Measurements from ENCODE around the gene HTR1A.

HTR1A gene

DNA sequence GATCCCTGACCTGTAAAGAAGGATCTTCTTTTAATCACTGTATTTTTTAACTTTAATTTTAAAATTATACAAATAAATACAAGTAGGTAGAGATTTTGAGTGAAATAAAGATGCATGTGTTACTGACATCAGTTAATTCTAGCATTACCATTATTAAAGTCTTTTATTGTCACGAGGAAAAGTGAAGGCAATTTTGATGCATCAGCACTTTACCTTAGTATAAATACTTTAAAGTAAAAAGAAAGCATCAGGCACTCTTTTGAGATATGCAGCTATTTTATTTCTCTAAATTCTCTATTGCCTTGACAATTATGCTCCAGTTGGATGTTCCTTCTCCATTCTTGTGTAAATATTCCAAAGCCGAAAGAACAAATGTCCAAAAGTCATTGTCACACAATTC is 4.6 kb downstream of the HTR1A start:
- in situ Hi-C loops (cut with HindIII; ENCODE audit: low sequenced_read_pairs) = no loop called here
- TF ChIP-seq, protein P1, sequence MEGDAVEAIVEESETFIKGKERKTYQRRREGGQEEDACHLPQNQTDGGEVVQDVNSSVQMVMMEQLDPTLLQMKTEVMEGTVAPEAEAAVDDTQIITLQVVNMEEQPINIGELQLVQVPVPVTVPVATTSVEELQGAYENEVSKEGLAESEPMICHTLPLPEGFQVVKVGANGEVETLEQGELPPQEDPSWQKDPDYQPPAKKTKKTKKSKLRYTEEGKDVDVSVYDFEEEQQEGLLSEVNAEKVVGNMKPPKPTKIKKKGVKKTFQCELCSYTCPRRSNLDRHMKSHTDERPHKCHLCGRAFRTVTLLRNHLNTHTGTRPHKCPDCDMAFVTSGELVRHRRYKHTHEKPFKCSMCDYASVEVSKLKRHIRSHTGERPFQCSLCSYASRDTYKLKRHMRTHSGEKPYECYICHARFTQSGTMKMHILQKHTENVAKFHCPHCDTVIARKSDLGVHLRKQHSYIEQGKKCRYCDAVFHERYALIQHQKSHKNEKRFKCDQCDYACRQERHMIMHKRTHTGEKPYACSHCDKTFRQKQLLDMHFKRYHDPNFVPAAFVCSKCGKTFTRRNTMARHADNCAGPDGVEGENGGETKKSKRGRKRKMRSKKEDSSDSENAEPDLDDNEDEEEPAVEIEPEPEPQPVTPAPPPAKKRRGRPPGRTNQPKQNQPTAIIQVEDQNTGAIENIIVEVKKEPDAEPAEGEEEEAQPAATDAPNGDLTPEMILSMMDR (IDR thresholded peaks at IDR 0.05; ENCODE audit: low read depth, low read length, missing control alignments) = no peak
- no peak for DNase-seq (ENCODE audit: low read depth)
- H3K4me3 ChIP-seq (ENCODE audit: low read depth, low read length) = no peak overlapping the region

DNA sequence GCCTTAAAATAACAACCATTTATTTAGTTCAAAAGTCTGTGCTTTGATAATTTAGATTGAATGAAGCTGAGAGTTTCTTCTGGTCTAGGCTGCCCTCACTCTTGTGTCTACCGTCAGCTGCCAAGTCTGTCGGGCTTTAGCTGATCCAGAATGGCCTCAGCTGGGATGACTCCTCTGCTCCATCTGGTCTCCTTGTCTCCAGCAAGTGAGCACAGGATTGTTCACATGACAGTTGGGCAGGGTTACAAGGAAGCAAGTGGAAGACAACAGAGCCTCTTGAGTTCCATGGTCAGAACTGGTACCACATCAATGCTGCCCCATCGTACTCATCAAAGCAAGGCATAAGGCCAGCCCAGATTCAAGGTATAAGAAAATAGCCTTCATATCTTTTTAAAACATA is 9.0 kb downstream of the HTR1A start:
- in situ Hi-C loops (cut with HindIII; ENCODE audit: low sequenced_read_pairs) = no loop called here
- DNase-seq (ENCODE audit: low read depth) = no peak
- TF ChIP-seq, protein P1 (IDR thresholded peaks at IDR 0.05; ENCODE audit: low read depth, low read length, missing control alignments) = no peak
- H3K4me3 ChIP-seq (ENCODE audit: low read depth, low read length) = no peak overlapping the region

DNA sequence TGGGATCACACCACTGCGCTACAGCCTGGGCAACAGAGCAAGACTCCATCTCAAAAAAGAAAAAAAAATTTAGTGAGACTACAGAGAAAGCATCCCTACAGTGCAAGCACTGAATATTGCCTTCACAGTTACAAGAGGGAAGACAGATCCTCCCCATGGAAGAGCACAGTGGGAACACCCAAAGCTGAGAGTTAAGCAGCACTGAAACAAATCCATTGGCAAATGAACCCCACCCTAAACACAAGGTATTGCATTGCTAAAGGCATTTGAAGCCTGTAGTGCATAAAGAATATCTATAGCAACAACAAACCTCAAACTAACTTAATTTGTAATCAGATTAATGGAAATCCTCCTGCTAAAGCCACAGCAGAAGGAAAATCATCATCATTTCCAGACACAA is 27.1 kb downstream of the HTR1A start:
- H3K4me3 ChIP-seq (ENCODE audit: low read depth, low read length) = no peak overlapping the region
- DNase-seq (ENCODE audit: low read depth) = no peak
- in situ Hi-C loops (cut with HindIII; ENCODE audit: low sequenced_read_pairs) = no loop called here
- TF ChIP-seq, protein P1 (IDR thresholded peaks at IDR 0.05; ENCODE audit: low read depth, low read length, missing control alignments) = no peak

DNA sequence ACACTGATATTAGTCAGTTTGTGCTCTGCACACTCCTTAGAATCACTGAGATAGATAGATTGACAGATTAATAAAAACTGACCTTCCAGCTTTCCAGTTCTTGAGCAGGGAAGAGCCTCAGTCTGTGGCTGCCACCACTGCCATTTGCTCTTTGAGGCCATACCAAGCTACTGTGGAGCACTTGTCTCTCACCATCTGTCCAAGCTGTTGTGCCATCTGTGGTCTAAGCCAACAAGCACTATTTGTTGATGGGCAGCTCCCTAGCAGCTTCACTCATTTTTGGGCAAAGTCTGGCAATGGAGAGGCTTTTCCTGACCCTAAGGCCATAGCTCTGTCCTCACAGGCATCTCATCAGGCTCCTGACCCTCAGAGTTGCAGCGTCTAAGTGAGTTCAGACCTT is 30.4 kb downstream of the HTR1A start:
- H3K4me3 ChIP-seq (ENCODE audit: low read depth, low read length) = no peak overlapping the region
- TF ChIP-seq, protein P1 (IDR thresholded peaks at IDR 0.05; ENCODE audit: low read depth, low read length, missing control alignments) = no peak
- in situ Hi-C loops (cut with HindIII; ENCODE audit: low sequenced_read_pairs) = no loop called here
- DNase-seq (ENCODE audit: low read depth) = no peak

DNA sequence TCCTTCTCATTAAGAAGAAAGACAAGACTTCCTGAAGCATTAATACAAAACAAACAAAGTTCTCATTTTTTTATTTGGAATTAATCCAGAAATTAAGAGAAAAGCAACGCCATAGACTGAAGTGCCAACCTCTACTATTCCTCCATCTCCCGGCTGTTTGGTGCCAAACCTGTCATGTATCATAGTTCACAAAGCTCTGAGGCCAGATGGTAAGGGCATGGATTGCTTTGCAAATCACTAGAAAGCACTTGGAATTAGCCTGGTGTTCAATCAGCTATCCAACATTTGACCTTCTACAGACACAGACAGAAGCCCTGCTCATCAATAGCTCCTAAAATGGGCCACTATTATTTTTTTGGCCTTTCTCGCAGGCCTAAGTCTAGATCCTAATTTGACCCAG is 33.8 kb downstream of the HTR1A start:
- no peak for DNase-seq (ENCODE audit: low read depth)
- TF ChIP-seq, protein P1 (IDR thresholded peaks at IDR 0.05; ENCODE audit: low read depth, low read length, missing control alignments) = no peak
- H3K4me3 ChIP-seq (ENCODE audit: low read depth, low read length) = no peak overlapping the region
- in situ Hi-C loops (cut with HindIII; ENCODE audit: low sequenced_read_pairs) = no loop called here

DNA sequence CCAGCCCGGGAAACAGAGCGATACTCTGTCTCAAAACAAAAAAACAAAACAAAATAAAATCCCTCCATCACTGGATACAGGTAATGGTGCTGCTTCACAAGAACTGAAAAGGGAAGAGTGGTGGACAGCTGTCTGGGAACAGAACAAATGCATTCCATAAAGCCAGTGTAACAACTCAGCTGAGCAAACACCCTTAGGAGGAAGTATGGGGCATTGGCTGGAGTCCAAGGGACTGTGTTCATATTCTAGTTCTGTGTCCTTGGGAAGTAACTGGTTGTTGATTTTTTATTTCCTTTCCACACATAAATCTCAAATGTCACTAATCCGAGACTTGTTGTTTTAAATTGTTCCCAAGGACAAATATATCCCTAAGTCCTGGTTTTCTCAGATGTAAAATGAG is 38.3 kb downstream of the HTR1A start:
- H3K4me3 ChIP-seq (ENCODE audit: low read depth, low read length) = no peak overlapping the region
- no peak for DNase-seq (ENCODE audit: low read depth)
- TF ChIP-seq, protein P1 (IDR thresholded peaks at IDR 0.05; ENCODE audit: low read depth, low read length, missing control alignments) = no peak
- in situ Hi-C loops (cut with HindIII; ENCODE audit: low sequenced_read_pairs) = no loop called here

All from astrocyte of the cerebellum (primary cell).